SK-N-SH (cell line): ENCODE results near the gene THADA.
"Not testable (repeated sequence)": the region's sequence is repeated elsewhere in the genome, so short reads cannot be mapped to it uniquely, and the experiment has no call there.

ENCODE experiments used
- CTCF ChIP-seq: fragments of 200-600 bp; sonication (generic); IDR thresholded peaks from 2 replicates; pipeline ENCODE4 v1.6.1; 2017; ENCODE audit warnings: antibody characterized with exemption, mild to moderate bottlenecking, moderate library complexity
- GABPA ChIP-seq: IDR thresholded peaks from 2 replicates; pipeline ENCODE4 v1.4.0; 2012; ENCODE audit warnings: low read depth, mild to moderate bottlenecking

GRCh38 chr2:43548381-43548780 lies 47.5 kb downstream of the THADA start:
- not testable (repeated sequence) for TF ChIP-seq GABPA, CTCF
